ENCODE data around the gene TTC39B.

The TTC39B gene

DNA sequence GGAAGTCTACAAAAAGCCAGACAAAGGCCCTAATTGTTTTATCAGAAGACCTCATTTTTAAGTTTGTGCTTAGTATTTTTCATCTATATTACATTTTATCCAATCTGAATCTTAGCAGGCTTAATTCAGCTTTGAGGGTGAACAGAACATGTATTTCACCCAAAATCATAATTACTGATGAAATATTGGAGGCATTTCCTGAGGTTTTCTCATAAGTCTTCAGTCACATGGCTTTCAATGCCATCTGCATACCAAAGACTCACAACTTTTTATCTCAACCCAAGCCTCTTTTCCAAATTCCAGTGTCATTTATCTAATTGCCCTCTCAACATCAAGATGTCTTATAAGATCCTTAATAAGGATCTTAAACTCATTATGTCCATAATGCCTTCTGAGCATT, 150.8 kb downstream of the TTC39B start:
- TF ChIP-seq CTCF (IDR thresholded peaks at IDR 0.05) (no peak), ZFX (IDR thresholded peaks at IDR 0.05; ENCODE audit: borderline replicate concordance) (no peak)
- H3K27ac ChIP-seq: no peak overlapping the region

DNA sequence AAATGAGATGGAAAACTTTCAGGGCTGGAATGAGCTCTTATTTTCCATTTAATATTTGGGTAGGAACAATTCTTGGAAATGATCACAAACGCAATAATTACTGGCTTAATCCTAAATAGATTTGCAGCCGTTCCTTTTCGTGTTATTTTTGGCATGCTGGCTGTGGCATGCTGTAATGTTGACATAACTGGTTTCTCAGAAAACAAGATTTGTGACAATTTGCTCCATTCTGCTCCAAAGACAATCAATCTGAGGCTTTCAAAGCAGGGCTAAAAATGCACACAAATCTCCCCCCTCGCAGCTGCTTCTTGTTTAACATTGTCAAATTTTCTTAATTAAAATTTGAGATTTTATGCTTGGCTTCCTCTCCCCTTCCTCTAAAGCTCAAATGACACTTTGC, 151.2 kb downstream of the TTC39B start:
- TF ChIP-seq CTCF (IDR thresholded peaks at IDR 0.05) (no peak), ZFX (IDR thresholded peaks at IDR 0.05; ENCODE audit: borderline replicate concordance) (no peak)
- H3K27ac ChIP-seq: no peak overlapping the region

DNA sequence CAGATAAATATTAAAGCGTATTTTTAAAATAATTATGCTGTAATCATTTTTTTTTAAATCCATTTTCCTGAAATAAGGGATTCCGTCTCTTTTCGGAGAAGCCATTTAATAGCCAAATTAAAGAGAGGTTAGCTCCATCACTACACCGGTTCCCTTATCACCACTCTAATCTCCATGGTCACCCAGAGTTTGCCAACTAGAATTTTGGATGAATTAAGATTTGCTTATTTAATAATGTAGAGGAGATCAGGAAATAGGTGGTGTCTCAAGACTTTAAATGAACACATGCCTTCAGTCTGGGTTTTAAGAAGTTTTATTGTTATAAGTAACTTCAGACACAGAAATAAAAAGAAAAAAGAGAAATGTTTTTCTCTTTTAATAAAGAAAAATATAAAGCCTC, 151.7 kb downstream of the TTC39B start:
- no peak overlapping the region for H3K27ac ChIP-seq

GRCh38 chr9:15154677-15155076, 152.3 kb downstream of the TTC39B start:
- H3K27ac ChIP-seq: no peak overlapping the region
- no peak for TF ChIP-seq ZFX (IDR thresholded peaks at IDR 0.05; ENCODE audit: borderline replicate concordance)
- no peak for TF ChIP-seq CTCF (IDR thresholded peaks at IDR 0.05)

More for the DNA sequence above, 151.7 kb downstream of the TTC39B start:
- TF ChIP-seq CTCF (IDR thresholded peaks at IDR 0.05) (no peak), ZFX (IDR thresholded peaks at IDR 0.05; ENCODE audit: borderline replicate concordance) (no peak)

DNA sequence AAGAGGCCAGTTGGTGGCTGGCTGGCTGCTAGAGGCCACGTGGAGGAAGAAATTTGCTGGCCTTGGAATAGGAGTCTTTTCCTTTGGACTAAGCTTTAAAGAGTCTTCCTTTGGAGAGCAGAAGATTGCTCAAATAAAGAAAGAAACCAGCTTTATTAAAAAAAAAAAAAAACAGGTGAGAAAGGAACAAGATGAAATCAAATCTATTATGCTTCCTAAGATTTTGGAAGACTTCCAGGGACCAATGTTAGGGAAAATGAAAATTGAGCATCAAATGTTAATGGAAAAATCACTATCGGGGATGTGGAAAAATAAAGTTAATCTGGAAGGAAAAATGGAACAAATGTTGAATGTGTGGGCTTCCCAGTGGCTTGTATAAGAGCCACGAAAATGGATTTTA, 153.1 kb downstream of the TTC39B start:
- no peak for TF ChIP-seq CTCF (IDR thresholded peaks at IDR 0.05)
- no peak for TF ChIP-seq ZFX (IDR thresholded peaks at IDR 0.05; ENCODE audit: borderline replicate concordance)
- H3K27ac ChIP-seq: no peak overlapping the region

GRCh38 chr9:15150939-15151338, 156.1 kb downstream of the TTC39B start:
- H3K27ac ChIP-seq: no peak overlapping the region
- TF ChIP-seq CTCF (IDR thresholded peaks at IDR 0.05) (no peak), ZFX (IDR thresholded peaks at IDR 0.05; ENCODE audit: borderline replicate concordance) (no peak)

DNA sequence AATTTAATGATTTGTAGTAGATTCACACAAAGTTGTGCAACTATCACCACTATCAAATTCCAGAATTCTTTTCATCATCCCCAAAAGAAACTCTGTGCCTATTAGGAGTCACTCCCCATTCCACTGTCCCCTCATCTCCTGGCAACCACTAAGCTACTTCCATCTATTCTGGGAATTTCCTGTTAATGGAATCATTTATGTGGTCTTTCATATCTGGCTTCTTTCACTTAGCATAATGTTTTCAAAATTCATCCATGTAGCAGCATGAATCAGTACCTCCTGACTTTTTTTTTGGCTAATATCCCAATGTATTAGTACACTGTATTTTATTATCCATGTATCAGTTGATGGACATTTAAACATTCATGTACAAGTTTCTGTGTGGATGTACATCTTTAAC, 157.6 kb downstream of the TTC39B start:
- no peak overlapping the region for H3K27ac ChIP-seq
- TF ChIP-seq CTCF (IDR thresholded peaks at IDR 0.05) (no peak), ZFX (IDR thresholded peaks at IDR 0.05; ENCODE audit: borderline replicate concordance) (no peak)
